K562 (cell line): Measurements from ENCODE around the gene TTK. TPM values are rescaled to one million over a fixed set of nuclear protein-coding genes. Genes with fewer than 3 reads are reported as not detected.
A peak's percentile ranks its signal among the peaks of the same experiment; 100 is the strongest.

ENCODE experiments used
- BRF2 ChIP-seq: IDR thresholded peaks from 3 replicates; pipeline ENCODE4 v1.6.1; 2011; ENCODE audit warnings: borderline replicate concordance, mild to moderate bottlenecking; ENCODE audit not compliant: insufficient read length, insufficient read depth
- CCNT2 ChIP-seq: IDR thresholded peaks from 2 replicates; pipeline ENCODE4 v1.6.1; 2011; ENCODE audit warnings: borderline replicate concordance, low read depth, mild to moderate bottlenecking, moderate library complexity, mixed read lengths, low read length; ENCODE audit not compliant: insufficient read length; ENCODE audit errors: extremely low read depth
- CHD2 ChIP-seq: IDR thresholded peaks from 2 replicates; pipeline ENCODE4 v1.6.1; 2011; ENCODE audit warnings: low read depth, low read length
- ELF4 ChIP-seq: fragments of 450-650 bp; formaldehyde crosslinking; IDR thresholded peaks from 2 replicates; pipeline ENCODE4 v1.4.0; 2022; ENCODE audit warnings: missing genetic modification characterization
- ETV5 ChIP-seq: sonication (generic); formaldehyde crosslinking; IDR thresholded peaks from 2 replicates; pipeline ENCODE4 v1.4.0; 2020; ENCODE audit warnings: low read depth, mild to moderate bottlenecking, missing genetic modification reagents
- FOXK2 ChIP-seq, 2 experiments: fragments of 450-650 bp; IDR thresholded peaks in 1 of 2; conservative IDR thresholded peaks in 1 of 2; 2 replicates each; pipeline ENCODE4 v1.6.1; 2016; ENCODE audit warnings: low read depth in 2 of 2, mild to moderate bottlenecking in 1 of 2
- HIVEP1 ChIP-seq: fragments of 250-450 bp; sonication (Bioruptor Pico); IDR thresholded peaks from 2 replicates; pipeline ENCODE4 v1.4.0; 2020; ENCODE audit warnings: mild to moderate bottlenecking
- KLF1 ChIP-seq: fragments of 450-650 bp; IDR thresholded peaks from 2 replicates; pipeline ENCODE4 v1.6.1; 2016; ENCODE audit warnings: missing genetic modification characterization, missing compliant biosample characterization
- MTA2 ChIP-seq: fragments of 450-650 bp; IDR thresholded peaks from 2 replicates; pipeline ENCODE4 v1.6.1; 2016; ENCODE audit warnings: low read depth
- POLR2H ChIP-seq: IDR thresholded peaks from 2 replicates; pipeline ENCODE4 v1.6.1; 2016; ENCODE audit warnings: missing genetic modification characterization, low read depth, mild to moderate bottlenecking, control low read depth, missing compliant biosample characterization, moderate library complexity
- RBM15 ChIP-seq: fragments of 200-400 bp; formaldehyde crosslinking; IDR thresholded peaks from 2 replicates; pipeline ENCODE4 v1.6.1; 2018; ENCODE audit warnings: mild to moderate bottlenecking, low read length, moderate library complexity; ENCODE audit not compliant: insufficient read depth
- RBM39 ChIP-seq: fragments of 200-400 bp; formaldehyde crosslinking; optimal IDR thresholded peaks from 2 replicates; pipeline ENCODE3; 2018; ENCODE audit warnings: low read depth, low read length
- RUNX1 ChIP-seq: sonication (generic); IDR thresholded peaks from 2 replicates; pipeline ENCODE4 v1.6.1; 2016; ENCODE audit warnings: antibody characterized with exemption, low read depth
- TBL1XR1 ChIP-seq, 2 experiments: IDR thresholded peaks; 2 replicates each; pipeline ENCODE4 v1.6.1; 2012; ENCODE audit warnings: improper control_type of control experiment in 2 of 2, low read length in 2 of 2, mild to moderate bottlenecking in 1 of 2
- TCF3 ChIP-seq: sonication (generic); formaldehyde crosslinking; IDR thresholded peaks from 2 replicates; pipeline ENCODE4 v1.4.0; 2020; ENCODE audit warnings: mild to moderate bottlenecking, missing genetic modification reagents
- ZBTB1 ChIP-seq: sonication (generic); formaldehyde crosslinking; IDR thresholded peaks from 2 replicates; pipeline ENCODE4 v1.8.1; 2023; ENCODE audit warnings: missing genetic modification reagents, low read depth, mild to moderate bottlenecking, borderline replicate concordance
- ZBTB7A ChIP-seq: IDR thresholded peaks from 2 replicates; pipeline ENCODE4 v1.6.1; 2011; ENCODE audit warnings: low read depth, mild to moderate bottlenecking, low read length, moderate library complexity, borderline replicate concordance; ENCODE audit not compliant: control insufficient read depth
- ZNF232 ChIP-seq: sonication (generic); formaldehyde crosslinking; IDR thresholded peaks from 2 replicates; pipeline ENCODE4 v1.8.0; 2022; ENCODE audit warnings: mild to moderate bottlenecking, missing genetic modification reagents
- ZNF384 ChIP-seq: IDR thresholded peaks from 2 replicates; pipeline ENCODE4 v1.6.1; 2012; ENCODE audit warnings: low read depth, low read length, improper control_type of control experiment
- polyA plus RNA-seq, 8 experiments: library from polyadenylated mRNA; depleted of rRNA in 4 of 8; stranded (reverse) in 5 of 8; unstranded in 3 of 8; fragments of >200 nt; fragmentation: Nextera tagmentation in 2 of 8; fragmentation: Illumina TruSeq in 1 of 8; extraction: Ambion mirVana in 2 of 8; extraction: Trizol in 1 of 8; gene quantifications; 2 replicates each; pipeline versions ENCODE4 v1.2.1 to v1.2.3, GENCODE V29; 2011 to 2014; ENCODE audit warnings: inconsistent platforms in 1 of 8, missing spikeins in 1 of 8
- total RNA-seq, 7 experiments: library from RNA; depleted of rRNA in 6 of 7; stranded (reverse); fragments of >200 nt in 6 of 7; fragmentation: Illumina TruSeq in 2 of 7; extraction: Trizol in 2 of 7; gene quantifications; 2 replicates each; pipeline versions ENCODE4 v1.2.1 to v1.2.3, GENCODE V29; 2011 to 2021; ENCODE audit warnings: low replicate concordance in 1 of 7
- TF ChIP-seq, protein P1 (sequence below), 2 experiments: fragments of 450-650 bp in 1 of 2; sonication (generic) in 1 of 2; formaldehyde crosslinking in 1 of 2; IDR thresholded peaks in 1 of 2; conservative IDR thresholded peaks in 1 of 2; 2 replicates each; pipeline versions ENCODE4 v1.6.1 to v1.8.1; 2016 to 2023; ENCODE audit warnings: mild to moderate bottlenecking in 2 of 2, moderate library complexity in 2 of 2, inconsistent platforms in 1 of 2, missing genetic modification reagents in 1 of 2
- TF ChIP-seq, protein P2 (sequence below): fragments of 450-650 bp; IDR thresholded peaks from 2 replicates; pipeline ENCODE4 v1.6.1; 2016; ENCODE audit warnings: antibody characterized with exemption
- TF ChIP-seq, protein P3 (sequence below), 2 experiments: fragments of 250-450 bp in 1 of 2; fragments of 450-650 bp in 1 of 2; sonication (Bioruptor Pico) in 1 of 2; IDR thresholded peaks; 2 replicates each; pipeline versions ENCODE4 v1.6.1 to v1.8.0; 2016 to 2021; ENCODE audit warnings: mild to moderate bottlenecking in 2 of 2, moderate library complexity in 2 of 2, missing compliant biosample characterization in 1 of 2, missing genetic modification characterization in 1 of 2

The TTK gene
- total and polyA plus RNA-seq, 9 of the 15 experiments (the other 6 are each of a cell fraction or from before 2014, with no cell fraction given) = 32.7 to 58.9 (median 52.8) TPM

DNA sequence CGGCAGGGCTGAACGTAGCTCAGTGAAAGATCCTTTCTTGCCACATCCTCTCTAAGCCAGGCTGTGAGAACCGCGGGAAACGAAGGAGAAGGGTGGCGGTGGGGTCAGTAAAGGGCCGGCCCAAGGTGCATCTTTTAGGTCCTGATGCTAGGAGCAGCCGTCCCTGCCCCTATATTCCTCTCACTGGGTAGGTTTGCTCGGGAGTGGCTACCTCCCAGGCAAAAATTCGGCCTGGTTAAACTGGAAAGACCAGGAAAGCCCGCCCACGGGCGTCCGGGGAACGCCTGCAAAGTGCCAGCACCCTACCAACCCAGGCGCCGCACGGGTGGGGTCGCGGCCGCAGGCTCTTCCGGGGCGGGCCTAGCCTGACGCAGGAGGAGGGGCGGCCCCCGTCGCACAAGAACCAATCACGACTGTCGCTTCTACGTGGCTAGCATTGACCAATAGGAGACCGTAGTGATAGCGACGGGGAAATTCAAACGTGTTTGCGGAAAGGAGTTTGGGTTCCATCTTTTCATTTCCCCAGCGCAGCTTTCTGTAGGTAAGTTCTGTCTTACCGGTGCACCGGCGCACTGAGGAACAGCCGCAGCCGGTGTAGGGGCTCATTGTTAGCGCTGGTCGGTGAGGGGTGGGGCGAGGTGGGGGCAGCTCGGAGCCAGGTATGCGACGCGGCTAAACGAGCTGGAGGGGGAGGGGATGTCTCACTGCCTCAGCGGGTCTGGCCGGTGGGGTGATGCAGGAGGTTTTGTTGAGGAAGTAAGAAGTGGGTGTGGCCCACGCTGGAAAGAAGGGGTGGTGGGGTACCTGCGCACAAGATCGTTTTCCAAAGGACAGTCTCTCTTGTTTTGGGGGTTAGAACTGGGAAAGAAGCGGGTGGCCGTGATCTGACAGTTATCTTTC is at the start of gene TTK (continued):
- no peak for TF ChIP-seq RUNX1
- TF ChIP-seq KLF1 (tag) = 0 out of 2 replicates have a peak, but pooled peaks have one; percentile 50
- no peak for TF ChIP-seq MTA2
- peak; percentile 81; the same call in 1 of the 2 replicates for TF ChIP-seq ETV5 (CRISPR knock-in tag)
- TF ChIP-seq ZNF384 = no peak
- TF ChIP-seq BRF2 = no peak
- peak; percentile 62 to 72; a peak in 2 of 4 replicates for TF ChIP-seq FOXK2 (conservative IDR thresholded peaks at IDR 0.05 in 1 of 2, IDR thresholded peaks at IDR 0.05 in 1 of 2; ENCODE audit: low read depth in 2 of 2)
- 0 out of 2 replicates have a peak, but pooled peaks have one; percentile 60 for TF ChIP-seq ZNF232
- TF ChIP-seq POLR2H = peak; percentile 68; the same call in 1 of the 2 replicates
- no peak for TF ChIP-seq TCF3 (CRISPR knock-in tag)
- TF ChIP-seq, protein P1, sequence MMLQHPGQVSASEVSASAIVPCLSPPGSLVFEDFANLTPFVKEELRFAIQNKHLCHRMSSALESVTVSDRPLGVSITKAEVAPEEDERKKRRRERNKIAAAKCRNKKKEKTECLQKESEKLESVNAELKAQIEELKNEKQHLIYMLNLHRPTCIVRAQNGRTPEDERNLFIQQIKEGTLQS (IDR thresholded peaks at IDR 0.05) = no peak
- TF ChIP-seq, protein P1 (CRISPR knock-in tag; conservative IDR thresholded peaks at IDR 0.05) = no peak
- no peak for TF ChIP-seq RBM39
- TF ChIP-seq ZBTB1 (CRISPR knock-in tag) = 0 out of 2 replicates have a peak, but pooled peaks have one; percentile 19
- no peak for TF ChIP-seq RBM15
- TF ChIP-seq CHD2 = peak; percentile 45; the same call in 1 of the 2 replicates
- 0 out of 2 replicates have a peak, but pooled peaks have one; percentile 45 for TF ChIP-seq ZBTB7A
- TF ChIP-seq, protein P2, sequence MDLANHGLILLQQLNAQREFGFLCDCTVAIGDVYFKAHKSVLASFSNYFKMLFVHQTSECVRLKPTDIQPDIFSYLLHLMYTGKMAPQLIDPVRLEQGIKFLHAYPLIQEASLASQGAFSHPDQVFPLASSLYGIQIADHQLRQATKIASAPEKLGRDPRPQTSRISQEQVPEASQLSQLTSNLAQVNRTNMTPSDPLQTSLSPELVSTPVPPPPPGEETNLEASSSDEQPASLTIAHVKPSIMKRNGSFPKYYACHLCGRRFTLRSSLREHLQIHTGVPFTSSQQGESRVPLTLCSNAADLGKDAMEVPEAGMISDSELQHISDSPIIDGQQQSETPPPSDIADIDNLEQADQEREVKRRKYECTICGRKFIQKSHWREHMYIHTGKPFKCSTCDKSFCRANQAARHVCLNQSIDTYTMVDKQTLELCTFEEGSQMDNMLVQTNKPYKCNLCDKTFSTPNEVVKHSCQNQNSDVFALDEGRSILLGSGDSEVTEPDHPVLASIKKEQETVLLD = 0 out of 2 replicates have a peak, but pooled peaks have one; percentile 40
- no peak for TF ChIP-seq HIVEP1 (CRISPR knock-in tag)
- TF ChIP-seq TBL1XR1 (IDR thresholded peaks at IDR 0.05; ENCODE audit: low read length in 2 of 2) = peak in 1 of 2 experiments; percentile 10; a peak in 1 of 4 replicates
- no peak for TF ChIP-seq ELF4
- TF ChIP-seq CCNT2 = no peak
- TF ChIP-seq, protein P3, sequence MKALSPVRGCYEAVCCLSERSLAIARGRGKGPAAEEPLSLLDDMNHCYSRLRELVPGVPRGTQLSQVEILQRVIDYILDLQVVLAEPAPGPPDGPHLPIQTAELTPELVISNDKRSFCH (CRISPR knock-in tag; IDR thresholded peaks at IDR 0.05) = no peak
- TF ChIP-seq, protein P3 (tag; IDR thresholded peaks at IDR 0.05) = no peak
